ENCODE measurements around the gene MLLT1. TPM values are rescaled to one million over a fixed set of nuclear protein-coding genes. Genes with fewer than 3 reads are reported as not detected.

Gene MLLT1
- total and polyA plus RNA-seq, 2 donors (not counting 1 experiment from before 2014, with no cell fraction given): 19.4 to 40.2 TPM

DNA sequence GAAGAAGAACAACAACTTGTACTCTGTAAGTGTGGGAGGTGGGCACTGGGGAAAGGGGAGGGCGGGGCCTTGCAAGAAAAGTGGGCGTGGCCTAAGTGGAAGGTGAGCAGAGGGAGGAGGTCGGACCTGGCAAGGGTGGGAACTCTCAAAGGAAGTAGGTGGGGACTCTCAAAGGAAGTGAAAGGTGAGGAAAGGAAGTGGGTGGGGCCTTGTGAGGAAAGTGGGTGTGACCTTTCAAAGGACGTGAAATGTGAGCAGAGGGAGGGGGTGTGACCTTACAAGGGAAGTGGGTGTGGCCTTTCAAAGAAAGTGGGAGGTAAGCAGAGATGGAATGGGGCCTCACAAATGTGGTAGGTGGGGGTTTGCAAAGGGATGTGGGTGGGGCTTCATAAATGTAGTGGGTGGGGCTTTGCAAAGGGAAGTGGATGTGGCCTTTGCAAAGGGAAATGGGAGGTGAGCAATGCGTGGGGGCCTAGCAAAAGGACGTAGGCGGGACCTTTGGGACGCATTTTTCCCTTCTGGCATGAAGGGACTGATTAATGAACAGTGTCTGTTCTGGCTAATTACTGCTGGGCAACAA is 118.4 kb downstream of the MLLT1 start:
- Histone ChIP-seq H3K4me3 (ENCODE audit: control extremely low read depth in 1 of 5, extremely low read depth in 1 of 5, insufficient read depth in 1 of 5, low read depth in 2 of 5, low read length in 4 of 5) (no peak overlapping the region), H2AFZ (ENCODE audit: insufficient read depth, low read depth, low read length, poor library complexity, severe bottlenecking) (no peak overlapping the region), H3K79me2 (ENCODE audit: control insufficient read depth, insufficient read depth, low read length) (no peaks in the 10 kb centered on the region), H3K4me1 (ENCODE audit: control insufficient read depth in 2 of 2, insufficient read depth in 2 of 2, low read length in 2 of 2) (peaks cover 6 to 10% of the 10 kb centered on the region in 2 donors), H4K20me1 (ENCODE audit: control insufficient read depth, insufficient read depth, low read length, poor library complexity, severe bottlenecking) (no peaks in the 10 kb centered on the region), H3K27me3 (replicated peaks in 1 of 4; ENCODE audit: control extremely low read depth in 1 of 4, control insufficient read depth in 3 of 4, insufficient read depth in 4 of 4, low read length in 3 of 4) (peaks cover 0 to 7% (median 0%) of the 10 kb centered on the region in 4 experiments), H3K4me2 (replicated peaks; ENCODE audit: low read depth, low read length, poor library complexity, severe bottlenecking) (peak overlapping the region; percentile 26), H3K9me3 (ENCODE audit: control extremely low read depth in 1 of 3, control insufficient read depth in 2 of 3, insufficient read depth in 1 of 3, low read length in 2 of 3) (peaks cover 0 to 31% (median 14%) of the 10 kb centered on the region in 3 donors), H3K9ac (ENCODE audit: low read length) (no peak overlapping the region), H3K36me3 (replicated peaks in 1 of 2; ENCODE audit: control extremely low read depth in 1 of 2, control insufficient read depth in 1 of 2, extremely low read depth in 1 of 2, insufficient read depth in 2 of 2, low read length in 1 of 2) (no peaks in the 10 kb centered on the region), H3K27ac (ENCODE audit: low read length in 2 of 2) (no peak overlapping the region)
- peak; percentile 72 for DNase-seq
- WGBS (ENCODE audit: insufficient coverage): 16% methylated on average over 7 of the region's 8 CpGs
- no peak overlapping the region for H3K4me3 Mint-ChIP-seq
- ChIA-PET CTCF (no interaction called here), POLR2A (no interaction called here)
- no peak overlapping the region for H3K27ac Mint-ChIP-seq
- intact Hi-C loops (cut with micrococcal nuclease): no loop called here
- H3K4me1 Mint-ChIP-seq: peaks cover 7% of the 10 kb centered on the region
- H3K9me3 Mint-ChIP-seq (ENCODE audit: insufficient read depth): peaks cover 2% of the 10 kb centered on the region
- no peaks in the 10 kb centered on the region for H3K27me3 Mint-ChIP-seq
- TF ChIP-seq, protein P1, sequence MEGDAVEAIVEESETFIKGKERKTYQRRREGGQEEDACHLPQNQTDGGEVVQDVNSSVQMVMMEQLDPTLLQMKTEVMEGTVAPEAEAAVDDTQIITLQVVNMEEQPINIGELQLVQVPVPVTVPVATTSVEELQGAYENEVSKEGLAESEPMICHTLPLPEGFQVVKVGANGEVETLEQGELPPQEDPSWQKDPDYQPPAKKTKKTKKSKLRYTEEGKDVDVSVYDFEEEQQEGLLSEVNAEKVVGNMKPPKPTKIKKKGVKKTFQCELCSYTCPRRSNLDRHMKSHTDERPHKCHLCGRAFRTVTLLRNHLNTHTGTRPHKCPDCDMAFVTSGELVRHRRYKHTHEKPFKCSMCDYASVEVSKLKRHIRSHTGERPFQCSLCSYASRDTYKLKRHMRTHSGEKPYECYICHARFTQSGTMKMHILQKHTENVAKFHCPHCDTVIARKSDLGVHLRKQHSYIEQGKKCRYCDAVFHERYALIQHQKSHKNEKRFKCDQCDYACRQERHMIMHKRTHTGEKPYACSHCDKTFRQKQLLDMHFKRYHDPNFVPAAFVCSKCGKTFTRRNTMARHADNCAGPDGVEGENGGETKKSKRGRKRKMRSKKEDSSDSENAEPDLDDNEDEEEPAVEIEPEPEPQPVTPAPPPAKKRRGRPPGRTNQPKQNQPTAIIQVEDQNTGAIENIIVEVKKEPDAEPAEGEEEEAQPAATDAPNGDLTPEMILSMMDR (IDR thresholded peaks at IDR 0.05): no peak
- TF ChIP-seq EZH2 (IDR thresholded peaks at IDR 0.05; ENCODE audit: borderline replicate concordance, insufficient read depth, low read depth, low read length, poor library complexity, severe bottlenecking): no peak
- peak; percentile 56 for ATAC-seq (ENCODE audit: low read depth)

Small RNA genes within 50 kb of the gene (small RNA-seq; reads per million reads assigned to genes)
- not detected for gene AC011471.1 (ENCODE audit: insufficient read length, low read depth, low replicate concordance)

Other genes with a start within 250 kb of the MLLT1 start
- gene RFX2, start 169.5 kb downstream of the MLLT1 start, total RNA-seq: 6.5 and 8.6 TPM in 2 replicates
- gene RFX2, start 169.5 kb downstream of the MLLT1 start, polyA plus RNA-seq: 2.4 and 7.1 TPM in 2 replicates
- gene ACSBG2, start 144.3 kb downstream of the MLLT1 start, total RNA-seq: not detected in 2 replicates
- gene ACSBG2, start 144.3 kb downstream of the MLLT1 start, polyA plus RNA-seq: not detected in 2 replicates
- gene ACER1, start 53.6 kb upstream of the MLLT1 start, total RNA-seq: not detected in 2 replicates
- 0.14 TPM in 1 of 2 replicates, not detected in the other for gene ACER1, start 53.6 kb upstream of the MLLT1 start, polyA plus RNA-seq
- gene CLPP, start 81.6 kb upstream of the MLLT1 start, total RNA-seq: 38.2 and 39.8 TPM in 2 replicates
- gene CLPP, start 81.6 kb upstream of the MLLT1 start, polyA plus RNA-seq: 82.1 and 83.4 TPM in 2 replicates
- gene ALKBH7, start 92.8 kb upstream of the MLLT1 start, total RNA-seq: 62.7 and 67.0 TPM in 2 replicates
- gene ALKBH7, start 92.8 kb upstream of the MLLT1 start, polyA plus RNA-seq: 27.5 and 36.4 TPM in 2 replicates
- 3.0 and 3.3 TPM in 2 replicates for gene PSPN, start 96.0 kb upstream of the MLLT1 start, total RNA-seq
- 0.30 and 1.1 TPM in 2 replicates for gene PSPN, start 96.0 kb upstream of the MLLT1 start, polyA plus RNA-seq
- 56.5 and 63.4 TPM in 2 replicates for gene GTF2F1, start 113.2 kb upstream of the MLLT1 start, total RNA-seq
- gene GTF2F1, start 113.2 kb upstream of the MLLT1 start, polyA plus RNA-seq: 41.0 and 47.8 TPM in 2 replicates
- 195 and 205 TPM in 2 replicates for gene KHSRP, start 144.8 kb upstream of the MLLT1 start, total RNA-seq
- 79.6 and 82.8 TPM in 2 replicates for gene KHSRP, start 144.8 kb upstream of the MLLT1 start, polyA plus RNA-seq
- gene SLC25A41, start 153.8 kb upstream of the MLLT1 start, total RNA-seq: 0.29 and 0.30 TPM in 2 replicates
- gene SLC25A41, start 153.8 kb upstream of the MLLT1 start, polyA plus RNA-seq: 0.07 and 0.48 TPM in 2 replicates
- gene SLC25A23, start 179.8 kb upstream of the MLLT1 start, total RNA-seq: 19.9 and 25.3 TPM in 2 replicates
- 2.4 and 9.3 TPM in 2 replicates for gene SLC25A23, start 179.8 kb upstream of the MLLT1 start, polyA plus RNA-seq
- 3.1 and 3.6 TPM in 2 replicates for gene CRB3, start 184.3 kb upstream of the MLLT1 start, total RNA-seq
- gene CRB3, start 184.3 kb upstream of the MLLT1 start, polyA plus RNA-seq: 1.0 and 2.1 TPM in 2 replicates
- gene DENND1C, start 201.8 kb upstream of the MLLT1 start, total RNA-seq: 117 and 119 TPM in 2 replicates
- 132 and 134 TPM in 2 replicates for gene DENND1C, start 201.8 kb upstream of the MLLT1 start, polyA plus RNA-seq
- gene TUBB4A, start 222.3 kb upstream of the MLLT1 start, total RNA-seq: 21.9 and 22.1 TPM in 2 replicates
- gene TUBB4A, start 222.3 kb upstream of the MLLT1 start, polyA plus RNA-seq: 3.3 and 3.9 TPM in 2 replicates

Data from B cell (primary cell).